HUDEP-2 (cell line): Measurements from ENCODE around the gene ADK.
A peak's percentile ranks its signal among the peaks of the same experiment; 100 is the strongest.

ENCODE experiments used
- DNase-seq, 76 experiments: peaks; one replicate each; lab custom pipeline; 2025; ENCODE audit not compliant: unreplicated experiment in 76 of 76; lab: John Stamatoyannopoulos, UW

The ADK gene

GRCh38 chr10:74685564-74685963 is 534.5 kb downstream of the ADK start:
- DNase-seq, result no peak

- DNase-seq, result no peak
These were observed 539.4 kb downstream of the ADK start for GRCh38 chr10:74690393-74690792.

GRCh38 chr10:74691164-74691563 is 540.1 kb downstream of the ADK start:
- no peak for DNase-seq

- DNase-seq, result no peak
These were observed 553.8 kb downstream of the ADK start for GRCh38 chr10:74704629-74705357.

GRCh38 chr10:74705358-74705980 is 554.4 kb downstream of the ADK start:
- no peak for DNase-seq

GRCh38 chr10:74706966-74707365 is 555.9 kb downstream of the ADK start:
- DNase-seq, result no peak

GRCh38 chr10:74708246-74708645 is 557.2 kb downstream of the ADK start:
- no peak for DNase-seq

GRCh38 chr10:74718208-74718607 is 567.2 kb downstream of the ADK start:
- no peak for DNase-seq

- DNase-seq, result no peak
These were observed 577.2 kb downstream of the ADK start for GRCh38 chr10:74728225-74728624.

GRCh38 chr10:74730246-74730645 is 579.2 kb downstream of the ADK start:
- DNase-seq, result no peak

- DNase-seq, result no peak
These were observed 582.6 kb downstream of the ADK start for GRCh38 chr10:74733612-74734011.

GRCh38 chr10:74736029-74736428 is 585.0 kb downstream of the ADK start:
- no peak for DNase-seq

GRCh38 chr10:74738052-74738451 is 587.0 kb downstream of the ADK start:
- DNase-seq, result peak in 7 of 76 experiments; percentile 2 to 32 (median 19)

- DNase-seq, result no peak
These were observed 587.5 kb downstream of the ADK start for GRCh38 chr10:74738542-74738941.

- peak in 25 of 76 experiments; percentile 3 to 58 (median 22) for DNase-seq
These were observed 588.1 kb downstream of the ADK start for GRCh38 chr10:74738985-74739567.

GRCh38 chr10:74743401-74743800 is 592.4 kb downstream of the ADK start:
- no peak for DNase-seq

- no peak for DNase-seq
These were observed 594.4 kb downstream of the ADK start for GRCh38 chr10:74745449-74745848.

- no peak for DNase-seq
These were observed 595.8 kb downstream of the ADK start for GRCh38 chr10:74746813-74747212.

- DNase-seq, result no peak
These were observed 597.5 kb downstream of the ADK start for GRCh38 chr10:74748468-74749031.

- DNase-seq, result no peak
These were observed 599.8 kb downstream of the ADK start for GRCh38 chr10:74750848-74751274.

GRCh38 chr10:74752371-74753040 is 601.5 kb downstream of the ADK start:
- no peak for DNase-seq
